PC-9 (cell line): ENCODE results near the gene HIF1A.

Experiments used
- CTCF ChIP-seq: fragments of 200-600 bp; sonication (generic); conservative IDR thresholded peaks from 2 replicates; pipeline ENCODE4 v1.6.1; 2017; ENCODE audit warnings: mixed run types, antibody characterized with exemption, mild to moderate bottlenecking, moderate library complexity
- EZH2 ChIP-seq: fragments of 200-600 bp; sonication (generic); IDR thresholded peaks from 2 replicates; pipeline ENCODE4 v1.8.0; 2017; ENCODE audit warnings: antibody characterized with exemption, low read depth

- TF ChIP-seq EZH2 (no peak), CTCF (no peak)
Observed at GRCh38 chr14:61683108-61683507, 12.2 kb upstream of the HIF1A start.
